OCI-LY1 (cell line): ENCODE data around the gene MED7.
A peak's percentile ranks its signal among the peaks of the same experiment; 100 is the strongest.

Source experiments
- H2AFZ ChIP-seq: fragments of 200-600 bp; sonication (generic), shearing (Covaris generic); 2 replicates; pipeline ENCODE4 v1.6.0; 2014; ENCODE audit warnings: antibody characterized with exemption, mild to moderate bottlenecking, low read length
- H3F3A ChIP-seq: fragments of 200-600 bp; sonication (generic), shearing (Covaris generic); 2 replicates; pipeline ENCODE4 v1.6.0; 2014; ENCODE audit warnings: mild to moderate bottlenecking, antibody characterized with exemption, low read length, moderate library complexity; ENCODE audit not compliant: insufficient read depth
- H3K27ac ChIP-seq: fragments of 200-600 bp; sonication (generic); 2 replicates; pipeline ENCODE4 v1.5.1; 2014; ENCODE audit warnings: low read length, mixed run types, mild to moderate bottlenecking, low read depth; ENCODE audit not compliant: poor library complexity, severe bottlenecking
- H3K27me3 ChIP-seq: fragments of 200-600 bp; sonication (generic); 2 replicates; pipeline ENCODE4 v1.6.0; 2014; ENCODE audit warnings: antibody characterized with exemption, mild to moderate bottlenecking, low read length, moderate library complexity; ENCODE audit not compliant: insufficient read depth
- H3K36me3 ChIP-seq: fragments of 200-600 bp; sonication (generic); 2 replicates; pipeline ENCODE4 v1.6.1; 2014; ENCODE audit warnings: mild to moderate bottlenecking, antibody characterized with exemption, low read length, moderate library complexity, mixed read lengths; ENCODE audit not compliant: insufficient read depth
- H3K4me1 ChIP-seq: fragments of 200-600 bp; sonication (generic); 2 replicates; pipeline ENCODE4 v1.5.1; 2014; ENCODE audit warnings: mild to moderate bottlenecking, low read length, moderate library complexity; ENCODE audit not compliant: insufficient read depth, severe bottlenecking
- H3K4me2 ChIP-seq: fragments of 200-600 bp; sonication (generic), shearing (Covaris generic); 2 replicates; pipeline ENCODE4 v1.6.1; 2014; ENCODE audit warnings: low read length
- H3K4me3 ChIP-seq: fragments of 200-600 bp; sonication (generic); 2 replicates; pipeline ENCODE4 v1.5.1; 2014; ENCODE audit warnings: low read length, low read depth, mild to moderate bottlenecking, mixed read lengths; ENCODE audit not compliant: poor library complexity, severe bottlenecking
- H3K79me2 ChIP-seq: fragments of 200-600 bp; shearing (Covaris generic); 2 replicates; pipeline ENCODE4 v1.6.1; 2016; ENCODE audit warnings: mixed run types, low read length, mixed read lengths; ENCODE audit not compliant: insufficient read depth
- H3K9ac ChIP-seq: fragments of 200-600 bp; sonication (generic), shearing (Covaris generic); 2 replicates; pipeline ENCODE4 v1.6.1; 2014; ENCODE audit warnings: mild to moderate bottlenecking, low read length, mixed read lengths
- H3K9me2 ChIP-seq: fragments of 200-600 bp; sonication (generic), shearing (Covaris generic); 2 replicates; pipeline ENCODE4 v1.6.1; 2014; ENCODE audit warnings: low read depth, mild to moderate bottlenecking, low read length, mixed read lengths
- H3K9me3 ChIP-seq: fragments of 200-600 bp; shearing (Covaris generic); 2 replicates; pipeline ENCODE4 v1.6.1; 2014; ENCODE audit warnings: low read length, mixed read lengths
- H4K20me1 ChIP-seq: fragments of 200-600 bp; sonication (generic), shearing (Covaris generic); 2 replicates; pipeline ENCODE4 v1.6.0; 2016; ENCODE audit warnings: mild to moderate bottlenecking, low read length; ENCODE audit not compliant: insufficient read depth
- EZH2 ChIP-seq: fragments of 200-600 bp; sonication (generic), shearing (Covaris generic); IDR thresholded peaks from 2 replicates; pipeline ENCODE4 v1.8.0; 2017; ENCODE audit warnings: borderline replicate concordance, mixed run types, mild to moderate bottlenecking, antibody characterized with exemption, low read length, moderate library complexity, mixed read lengths
- TF ChIP-seq, protein P1 (sequence below): fragments of 200-600 bp; sonication (generic), shearing (Covaris generic); IDR thresholded peaks from 2 replicates; pipeline ENCODE4 v1.5.1; 2017; ENCODE audit warnings: mild to moderate bottlenecking, antibody characterized with exemption, low read length, moderate library complexity, mixed read lengths

The MED7 gene

DNA sequence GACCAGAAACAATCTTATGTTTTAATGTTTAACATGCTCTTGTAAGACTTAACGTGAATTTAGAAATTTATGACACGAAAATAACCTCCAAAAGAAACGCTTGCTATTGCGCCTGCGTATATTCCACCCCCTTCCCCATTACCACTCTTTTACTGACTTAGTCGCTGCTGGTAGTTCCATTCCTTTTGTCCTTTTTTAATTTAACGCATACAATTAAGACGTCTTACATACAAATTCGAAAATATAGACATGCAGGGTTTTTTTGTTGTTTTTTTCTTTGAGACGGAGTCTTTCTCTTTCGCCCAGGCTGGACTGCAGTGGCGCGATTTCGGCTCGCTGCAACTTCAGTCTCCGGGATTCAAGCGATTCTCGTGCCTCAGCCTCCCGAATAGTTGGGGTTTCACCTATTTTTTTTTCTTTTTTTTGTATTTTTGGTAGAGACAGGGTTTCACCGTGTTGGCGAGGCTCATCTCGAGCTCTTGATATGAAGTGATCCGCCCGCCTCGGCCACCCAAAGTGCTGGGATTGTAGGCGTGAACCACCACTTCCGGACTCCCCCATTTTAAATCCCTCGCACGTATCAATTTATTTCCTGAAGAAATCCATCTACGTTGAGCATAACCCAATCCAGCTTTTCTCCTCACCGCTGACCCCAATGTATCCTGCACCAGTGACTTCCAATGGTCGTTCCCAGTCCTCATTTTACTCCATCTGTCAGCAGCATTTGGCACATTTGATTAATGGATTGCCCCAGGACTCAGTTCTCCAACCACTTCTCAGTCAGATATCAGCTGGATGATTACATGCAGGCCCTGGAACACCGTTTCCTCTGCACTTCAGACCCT is 684 bp upstream of the MED7 start:
- Histone ChIP-seq H4K20me1 (no peaks in the 10 kb centered on the region), H3K9me2 (no peaks in the 10 kb centered on the region), H3K27ac (peak overlapping the region; percentile 58), H3K27me3 (no peaks in the 10 kb centered on the region), H3K4me1 (peaks cover 18% of the 10 kb centered on the region), H3K4me3 (peak overlapping the region; percentile 90), H2AFZ (peak overlapping the region; percentile 58), H3F3A (no peaks in the 10 kb centered on the region), H3K9me3 (no peaks in the 10 kb centered on the region), H3K9ac (peak overlapping the region; percentile 61), H3K4me2 (peak overlapping the region; percentile 71), H3K79me2 (peaks cover 7% of the 10 kb centered on the region), H3K36me3 (peaks cover 14% of the 10 kb centered on the region)
- no peak for TF ChIP-seq EZH2
- TF ChIP-seq, protein P1, sequence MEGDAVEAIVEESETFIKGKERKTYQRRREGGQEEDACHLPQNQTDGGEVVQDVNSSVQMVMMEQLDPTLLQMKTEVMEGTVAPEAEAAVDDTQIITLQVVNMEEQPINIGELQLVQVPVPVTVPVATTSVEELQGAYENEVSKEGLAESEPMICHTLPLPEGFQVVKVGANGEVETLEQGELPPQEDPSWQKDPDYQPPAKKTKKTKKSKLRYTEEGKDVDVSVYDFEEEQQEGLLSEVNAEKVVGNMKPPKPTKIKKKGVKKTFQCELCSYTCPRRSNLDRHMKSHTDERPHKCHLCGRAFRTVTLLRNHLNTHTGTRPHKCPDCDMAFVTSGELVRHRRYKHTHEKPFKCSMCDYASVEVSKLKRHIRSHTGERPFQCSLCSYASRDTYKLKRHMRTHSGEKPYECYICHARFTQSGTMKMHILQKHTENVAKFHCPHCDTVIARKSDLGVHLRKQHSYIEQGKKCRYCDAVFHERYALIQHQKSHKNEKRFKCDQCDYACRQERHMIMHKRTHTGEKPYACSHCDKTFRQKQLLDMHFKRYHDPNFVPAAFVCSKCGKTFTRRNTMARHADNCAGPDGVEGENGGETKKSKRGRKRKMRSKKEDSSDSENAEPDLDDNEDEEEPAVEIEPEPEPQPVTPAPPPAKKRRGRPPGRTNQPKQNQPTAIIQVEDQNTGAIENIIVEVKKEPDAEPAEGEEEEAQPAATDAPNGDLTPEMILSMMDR, result no peak

DNA sequence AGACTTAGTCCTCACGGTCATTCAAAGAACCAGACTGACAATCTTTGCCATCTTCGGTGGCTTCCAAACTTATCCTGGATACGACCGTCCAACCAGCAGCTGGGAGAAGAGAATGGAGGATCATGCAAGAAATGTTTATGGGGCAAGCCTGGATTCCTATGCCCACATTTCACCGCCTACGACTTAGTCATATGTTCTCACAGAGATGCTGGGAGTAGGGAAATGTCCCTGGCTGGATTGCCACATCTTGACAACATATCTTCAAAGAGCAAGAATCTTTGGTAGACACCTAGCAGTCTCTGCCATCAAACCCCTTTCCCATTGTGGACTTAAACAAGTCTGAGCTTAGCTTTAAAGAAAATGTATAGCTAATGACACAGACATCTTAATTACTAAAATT is 5.0 kb downstream of the MED7 start:
- H3K9ac ChIP-seq, result no peak overlapping the region
- no peaks in the 10 kb centered on the region for H4K20me1 ChIP-seq
- H3F3A ChIP-seq, result no peaks in the 10 kb centered on the region
- peaks cover 7% of the 10 kb centered on the region for H3K79me2 ChIP-seq
- no peaks in the 10 kb centered on the region for H3K27me3 ChIP-seq
- no peak overlapping the region for H3K4me3 ChIP-seq
- H3K27ac ChIP-seq, result no peak overlapping the region
- TF ChIP-seq, protein P1, result no peak
- no peak for TF ChIP-seq EZH2
- no peaks in the 10 kb centered on the region for H3K9me2 ChIP-seq
- H3K36me3 ChIP-seq, result peaks cover 27% of the 10 kb centered on the region
- no peaks in the 10 kb centered on the region for H3K9me3 ChIP-seq
- no peak overlapping the region for H3K4me2 ChIP-seq
- H2AFZ ChIP-seq, result no peak overlapping the region
- peaks cover 8% of the 10 kb centered on the region for H3K4me1 ChIP-seq

DNA sequence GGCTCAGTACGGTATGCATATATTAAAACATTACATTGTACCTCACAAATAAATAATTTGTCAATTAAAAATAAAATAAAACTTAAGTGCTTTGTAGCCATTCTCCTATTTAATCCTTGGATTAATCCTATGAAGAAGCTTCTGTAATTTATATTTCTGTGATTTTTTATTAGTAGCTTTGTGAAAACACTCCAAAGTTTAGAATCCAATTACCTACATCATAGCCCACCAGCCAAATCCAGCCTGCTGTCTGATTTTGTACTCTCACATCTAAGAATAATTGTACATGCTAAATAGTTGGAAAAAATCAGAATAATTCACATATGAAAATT is 10.4 kb downstream of the MED7 start:
- no peak overlapping the region for H2AFZ ChIP-seq
- TF ChIP-seq, protein P1, result no peak
- no peak for TF ChIP-seq EZH2
- no peak overlapping the region for H3K9ac ChIP-seq
- H3K4me2 ChIP-seq, result no peak overlapping the region
- peaks cover 2% of the 10 kb centered on the region for H3K36me3 ChIP-seq
- H3K4me3 ChIP-seq, result no peak overlapping the region
- H3K79me2 ChIP-seq, result no peaks in the 10 kb centered on the region
- no peaks in the 10 kb centered on the region for H4K20me1 ChIP-seq
- H3K27me3 ChIP-seq, result no peaks in the 10 kb centered on the region
- no peak overlapping the region for H3K27ac ChIP-seq
- H3K4me1 ChIP-seq, result peaks cover 9% of the 10 kb centered on the region
- H3K9me3 ChIP-seq, result no peaks in the 10 kb centered on the region
- no peaks in the 10 kb centered on the region for H3F3A ChIP-seq
- no peaks in the 10 kb centered on the region for H3K9me2 ChIP-seq
